ENCODE measurements around the gene MYCBPAP.

MYCBPAP gene

DNA sequence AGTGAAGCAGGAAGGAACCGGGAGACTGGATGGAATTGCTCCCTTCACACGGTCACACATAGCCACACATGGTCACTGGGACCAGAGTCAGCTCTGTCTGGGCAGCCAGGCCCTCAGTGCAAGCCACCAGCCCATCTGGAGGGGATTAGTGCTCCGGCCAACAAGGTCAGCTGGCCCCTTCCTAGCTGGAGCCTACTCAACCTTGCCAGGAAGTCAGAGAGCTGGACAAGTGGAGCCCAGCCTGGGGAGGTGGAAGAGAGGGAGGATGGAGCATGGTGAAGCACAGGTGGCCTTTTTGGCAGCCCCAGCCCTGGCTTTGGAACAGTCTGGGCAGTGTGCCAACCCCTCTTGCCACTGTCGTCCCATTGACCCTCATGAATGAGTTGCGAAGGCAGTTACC, 48.6 kb downstream of the MYCBPAP start:
- no peaks in the 10 kb centered on the region for H3K79me2 ChIP-seq (ENCODE audit: insufficient read depth, low read length)
- H3K9me2 ChIP-seq (ENCODE audit: low read depth, low read length), result no peaks in the 10 kb centered on the region
- no peaks in the 10 kb centered on the region for H3F3A ChIP-seq (ENCODE audit: insufficient read depth, low read length)
- no peaks in the 10 kb centered on the region for H3K36me3 ChIP-seq (ENCODE audit: insufficient read depth, low read length)
- H3K9me3 ChIP-seq (ENCODE audit: low read length), result no peaks in the 10 kb centered on the region
- H4K20me1 ChIP-seq (ENCODE audit: insufficient read depth, low read length), result no peaks in the 10 kb centered on the region
- H3K4me1 ChIP-seq (ENCODE audit: insufficient read depth, low read length, severe bottlenecking), result peaks cover 10% of the 10 kb centered on the region
- no peak for TF ChIP-seq EZH2 (IDR thresholded peaks at IDR 0.05; ENCODE audit: borderline replicate concordance, low read length)
- TF ChIP-seq, protein P1, sequence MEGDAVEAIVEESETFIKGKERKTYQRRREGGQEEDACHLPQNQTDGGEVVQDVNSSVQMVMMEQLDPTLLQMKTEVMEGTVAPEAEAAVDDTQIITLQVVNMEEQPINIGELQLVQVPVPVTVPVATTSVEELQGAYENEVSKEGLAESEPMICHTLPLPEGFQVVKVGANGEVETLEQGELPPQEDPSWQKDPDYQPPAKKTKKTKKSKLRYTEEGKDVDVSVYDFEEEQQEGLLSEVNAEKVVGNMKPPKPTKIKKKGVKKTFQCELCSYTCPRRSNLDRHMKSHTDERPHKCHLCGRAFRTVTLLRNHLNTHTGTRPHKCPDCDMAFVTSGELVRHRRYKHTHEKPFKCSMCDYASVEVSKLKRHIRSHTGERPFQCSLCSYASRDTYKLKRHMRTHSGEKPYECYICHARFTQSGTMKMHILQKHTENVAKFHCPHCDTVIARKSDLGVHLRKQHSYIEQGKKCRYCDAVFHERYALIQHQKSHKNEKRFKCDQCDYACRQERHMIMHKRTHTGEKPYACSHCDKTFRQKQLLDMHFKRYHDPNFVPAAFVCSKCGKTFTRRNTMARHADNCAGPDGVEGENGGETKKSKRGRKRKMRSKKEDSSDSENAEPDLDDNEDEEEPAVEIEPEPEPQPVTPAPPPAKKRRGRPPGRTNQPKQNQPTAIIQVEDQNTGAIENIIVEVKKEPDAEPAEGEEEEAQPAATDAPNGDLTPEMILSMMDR (IDR thresholded peaks at IDR 0.05; ENCODE audit: low read length), result no peak
- no peak overlapping the region for H3K4me2 ChIP-seq (ENCODE audit: low read length)
- no peak overlapping the region for H3K9ac ChIP-seq (ENCODE audit: low read length)
- H3K27me3 ChIP-seq (ENCODE audit: insufficient read depth, low read length), result no peaks in the 10 kb centered on the region; the same call in 1 of the 2 replicates
- no peak overlapping the region for H2AFZ ChIP-seq (ENCODE audit: low read length)
- no peak overlapping the region for H3K27ac ChIP-seq (ENCODE audit: low read depth, low read length, poor library complexity, severe bottlenecking)
- no peak overlapping the region for H3K4me3 ChIP-seq (ENCODE audit: low read depth, low read length, poor library complexity, severe bottlenecking)

DNA sequence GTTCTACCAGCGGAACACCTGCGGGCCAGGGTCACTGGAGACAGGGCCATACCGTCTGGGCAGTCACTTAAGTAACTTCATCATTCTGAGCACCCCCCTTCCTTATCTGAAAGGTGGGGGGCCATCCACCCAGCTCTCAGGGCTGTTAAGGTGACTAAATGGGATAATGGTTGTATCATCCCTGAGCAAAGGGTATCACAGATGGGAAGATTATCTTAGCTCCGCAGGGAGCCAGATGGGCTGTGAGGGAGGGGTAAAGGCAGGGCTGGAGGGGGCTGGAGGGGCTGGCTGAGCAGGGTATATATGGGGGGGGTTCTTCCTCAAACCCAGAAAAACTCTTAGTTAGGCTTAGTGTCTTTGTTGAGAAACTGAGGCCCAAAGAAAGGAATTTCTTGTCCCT, 49.4 kb downstream of the MYCBPAP start:
- H4K20me1 ChIP-seq (ENCODE audit: insufficient read depth, low read length), result no peaks in the 10 kb centered on the region
- TF ChIP-seq, protein P1 (IDR thresholded peaks at IDR 0.05; ENCODE audit: low read length), result no peak
- TF ChIP-seq EZH2 (IDR thresholded peaks at IDR 0.05; ENCODE audit: borderline replicate concordance, low read length), result no peak

DNA sequence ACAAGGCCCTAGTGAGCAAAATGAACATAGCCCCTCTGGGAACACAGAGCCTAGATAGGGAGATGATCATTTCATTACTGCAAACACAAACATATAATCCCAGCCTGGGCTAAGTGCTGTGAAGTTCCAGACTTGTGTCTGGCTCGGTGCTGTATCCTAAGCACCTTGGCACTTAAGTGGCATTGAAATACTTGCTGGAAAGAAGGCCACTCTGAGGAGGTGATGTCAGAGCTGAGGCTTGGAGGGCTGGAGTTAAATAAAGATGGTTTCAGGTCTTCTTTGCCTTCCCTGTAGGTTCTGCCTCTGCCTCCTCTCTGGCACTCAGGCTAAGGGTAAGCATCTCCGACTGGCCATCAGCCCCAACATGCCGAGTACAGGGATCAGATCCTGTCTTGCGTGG, 49.9 kb downstream of the MYCBPAP start:
- Histone ChIP-seq H3K4me2 (ENCODE audit: low read length) (no peak overlapping the region), H3K27ac (ENCODE audit: low read depth, low read length, poor library complexity, severe bottlenecking) (no peak overlapping the region), H3F3A (ENCODE audit: insufficient read depth, low read length) (no peaks in the 10 kb centered on the region), H3K79me2 (ENCODE audit: insufficient read depth, low read length) (no peaks in the 10 kb centered on the region), H3K27me3 (ENCODE audit: insufficient read depth, low read length) (no peaks in the 10 kb centered on the region; the same call in 1 of the 2 replicates), H4K20me1 (ENCODE audit: insufficient read depth, low read length) (no peaks in the 10 kb centered on the region), H3K9ac (ENCODE audit: low read length) (no peak overlapping the region), H3K4me3 (ENCODE audit: low read depth, low read length, poor library complexity, severe bottlenecking) (no peak overlapping the region), H3K36me3 (ENCODE audit: insufficient read depth, low read length) (no peaks in the 10 kb centered on the region), H3K9me2 (ENCODE audit: low read depth, low read length) (no peaks in the 10 kb centered on the region), H2AFZ (ENCODE audit: low read length) (no peak overlapping the region), H3K9me3 (ENCODE audit: low read length) (no peaks in the 10 kb centered on the region), H3K4me1 (ENCODE audit: insufficient read depth, low read length, severe bottlenecking) (peaks cover 10% of the 10 kb centered on the region)
- TF ChIP-seq, protein P1 (IDR thresholded peaks at IDR 0.05; ENCODE audit: low read length), result no peak
- no peak for TF ChIP-seq EZH2 (IDR thresholded peaks at IDR 0.05; ENCODE audit: borderline replicate concordance, low read length)

More for the DNA sequence above, 49.4 kb downstream of the MYCBPAP start:
- Histone ChIP-seq H3K79me2 (ENCODE audit: insufficient read depth, low read length) (no peaks in the 10 kb centered on the region), H3K9me3 (ENCODE audit: low read length) (no peaks in the 10 kb centered on the region), H3K4me3 (ENCODE audit: low read depth, low read length, poor library complexity, severe bottlenecking) (no peak overlapping the region), H3K4me1 (ENCODE audit: insufficient read depth, low read length, severe bottlenecking) (peaks cover 10% of the 10 kb centered on the region), H2AFZ (ENCODE audit: low read length) (no peak overlapping the region), H3K9ac (ENCODE audit: low read length) (no peak overlapping the region), H3K9me2 (ENCODE audit: low read depth, low read length) (no peaks in the 10 kb centered on the region), H3F3A (ENCODE audit: insufficient read depth, low read length) (no peaks in the 10 kb centered on the region), H3K27me3 (ENCODE audit: insufficient read depth, low read length) (no peaks in the 10 kb centered on the region; the same call in 1 of the 2 replicates), H3K36me3 (ENCODE audit: insufficient read depth, low read length) (no peaks in the 10 kb centered on the region), H3K4me2 (ENCODE audit: low read length) (no peak overlapping the region), H3K27ac (ENCODE audit: low read depth, low read length, poor library complexity, severe bottlenecking) (no peak overlapping the region)
